DOHH2 (cell line): ENCODE data around the gene IFI35.

ENCODE experiments used
- H3F3A ChIP-seq: fragments of 200-600 bp; sonication (generic), shearing (Covaris generic); 2 replicates; pipeline ENCODE4 v1.6.0; 2016; ENCODE audit warnings: antibody characterized with exemption, mild to moderate bottlenecking; ENCODE audit not compliant: control insufficient read depth, insufficient read depth
- H3K27ac ChIP-seq: fragments of 200-600 bp; sonication (generic); 2 replicates; pipeline ENCODE4 v1.5.1; 2014; ENCODE audit warnings: low read depth, mild to moderate bottlenecking, low read length, moderate library complexity
- H3K27me3 ChIP-seq: fragments of 200-600 bp; sonication (generic); 2 replicates; pipeline ENCODE4 v1.6.1; 2014; ENCODE audit warnings: mild to moderate bottlenecking, low read length, mixed read lengths; ENCODE audit not compliant: control insufficient read depth
- H3K36me3 ChIP-seq: fragments of 200-600 bp; sonication (generic); 2 replicates; pipeline ENCODE4 v1.6.1; 2014; ENCODE audit warnings: mild to moderate bottlenecking, low read length, moderate library complexity, mixed read lengths; ENCODE audit not compliant: control insufficient read depth
- H3K4me1 ChIP-seq: fragments of 200-600 bp; sonication (generic); 2 replicates; pipeline ENCODE4 v1.6.1; 2014; ENCODE audit warnings: mild to moderate bottlenecking, low read length, mixed read lengths; ENCODE audit not compliant: control insufficient read depth
- H3K4me2 ChIP-seq: fragments of 200-600 bp; sonication (generic); 2 replicates; pipeline ENCODE4 v1.6.0; 2014; ENCODE audit warnings: mild to moderate bottlenecking, low read length, moderate library complexity
- H3K4me3 ChIP-seq: fragments of 200-600 bp; sonication (generic); 2 replicates; pipeline ENCODE4 v1.5.1; 2014; ENCODE audit warnings: mild to moderate bottlenecking, low read length, mixed read lengths
- H3K79me2 ChIP-seq: fragments of 200-600 bp; sonication (generic); 2 replicates; pipeline ENCODE4 v1.6.1; 2014; ENCODE audit warnings: mild to moderate bottlenecking, low read length, mixed read lengths; ENCODE audit not compliant: control insufficient read depth
- H3K9me2 ChIP-seq: fragments of 200-600 bp; sonication (generic); replicated peaks from 2 replicates; pipeline ENCODE4 v1.6.1; 2014; ENCODE audit warnings: mild to moderate bottlenecking, low read length, mixed read lengths; ENCODE audit not compliant: control insufficient read depth
- H3K9me3 ChIP-seq: fragments of 200-600 bp; sonication (generic); 2 replicates; pipeline ENCODE4 v1.6.1; 2014; ENCODE audit warnings: antibody characterized with exemption, low read length, mixed read lengths; ENCODE audit not compliant: control insufficient read depth, insufficient read depth
- H4K20me1 ChIP-seq: fragments of 200-600 bp; sonication (generic); 2 replicates; pipeline ENCODE4 v1.6.0; 2014; ENCODE audit warnings: low read depth, mild to moderate bottlenecking, antibody characterized with exemption, low read length, moderate library complexity; ENCODE audit not compliant: control insufficient read depth, insufficient read depth
- CTCF ChIP-seq: fragments of 200-600 bp; sonication (generic); IDR thresholded peaks from one replicate; pipeline ENCODE4 v1.5.1; 2014; ENCODE audit warnings: antibody characterized with exemption, mild to moderate bottlenecking, low read depth, low read length; ENCODE audit not compliant: poor library complexity, severe bottlenecking
- EZH2phosphoT487 ChIP-seq: fragments of 200-600 bp; sonication (generic); IDR thresholded peaks from 2 replicates; pipeline ENCODE4 v1.6.1; 2017; ENCODE audit warnings: borderline replicate concordance, mild to moderate bottlenecking, antibody characterized with exemption, low read length, moderate library complexity, mixed read lengths

IFI35 gene

GRCh38 chr17:43030137-43030767, 23.7 kb downstream of the IFI35 start:
- Histone ChIP-seq H3K4me3 (no peak overlapping the region), H3K4me2 (no peak overlapping the region), H3K4me1 (peaks cover 2% of the 10 kb centered on the region; the same call in 1 of the 2 replicates), H3K27me3 (peaks cover 17% of the 10 kb centered on the region), H3F3A (no peaks in the 10 kb centered on the region), H3K9me3 (no peaks in the 10 kb centered on the region), H3K36me3 (no peaks in the 10 kb centered on the region), H4K20me1 (no peaks in the 10 kb centered on the region), H3K27ac (no peak overlapping the region), H3K9me2 (no peaks in the 10 kb centered on the region), H3K79me2 (no peaks in the 10 kb centered on the region)
- TF ChIP-seq CTCF = no peak
- TF ChIP-seq EZH2phosphoT487 = no peak

GRCh38 chr17:43031666-43032065, 25.1 kb downstream of the IFI35 start:
- H3K4me3 ChIP-seq = no peak overlapping the region
- H3K9me3 ChIP-seq = no peaks in the 10 kb centered on the region
- H3K27me3 ChIP-seq = peaks cover 11% of the 10 kb centered on the region
- no peak overlapping the region for H3K27ac ChIP-seq
- TF ChIP-seq CTCF (no peak), EZH2phosphoT487 (no peak)
- no peaks in the 10 kb centered on the region for H3K36me3 ChIP-seq
- H3F3A ChIP-seq = no peaks in the 10 kb centered on the region
- H3K9me2 ChIP-seq = no peaks in the 10 kb centered on the region
- no peaks in the 10 kb centered on the region for H3K4me1 ChIP-seq
- no peaks in the 10 kb centered on the region for H3K79me2 ChIP-seq
- H3K4me2 ChIP-seq = no peak overlapping the region
- no peaks in the 10 kb centered on the region for H4K20me1 ChIP-seq

DNA sequence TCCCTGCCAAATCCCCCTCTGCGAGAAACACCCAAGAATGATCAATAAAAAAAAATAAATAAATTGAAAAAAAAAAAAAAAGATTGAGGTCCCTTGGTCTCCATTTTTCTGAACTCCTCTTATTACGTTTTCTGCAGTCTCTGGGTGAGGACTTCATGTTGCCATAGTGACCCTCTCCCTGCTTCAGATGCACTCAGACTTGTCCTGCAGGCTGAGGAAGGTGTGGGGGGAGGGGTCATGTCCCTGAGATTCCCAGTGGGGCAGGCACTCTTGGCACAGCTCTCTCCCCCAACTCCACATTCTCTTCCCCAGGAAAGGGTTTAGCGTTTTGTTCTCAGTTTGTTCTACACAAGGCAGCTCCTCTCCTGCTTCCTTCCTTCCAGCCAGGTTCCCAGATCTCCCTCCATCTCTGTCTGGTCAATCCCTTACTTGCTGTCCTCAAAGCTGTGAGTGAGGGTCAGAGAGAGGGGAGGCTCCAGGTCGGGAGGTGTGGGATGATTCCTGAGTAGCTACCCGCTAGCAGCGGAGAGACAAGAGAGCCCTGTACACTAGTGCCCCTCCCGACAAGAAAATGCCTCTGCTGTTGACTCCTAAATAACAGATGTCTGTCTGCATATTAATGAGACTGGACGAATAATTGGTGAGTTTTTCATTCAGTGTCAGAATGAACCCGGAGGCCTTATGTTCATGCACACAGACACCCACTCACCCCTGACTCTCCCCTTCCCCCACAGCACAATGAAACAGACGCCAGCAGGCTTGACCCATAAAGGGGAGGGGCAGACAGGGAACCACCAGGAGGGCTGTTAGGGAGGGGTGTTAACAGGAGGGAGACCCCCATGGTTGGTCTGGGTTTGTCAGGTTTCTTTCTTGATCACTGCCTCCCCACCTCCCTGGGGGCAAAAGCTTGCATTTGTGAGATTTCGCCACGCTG, 27.6 kb downstream of the IFI35 start:
- no peaks in the 10 kb centered on the region for H3K9me2 ChIP-seq
- no peak overlapping the region for H3K27ac ChIP-seq
- no peaks in the 10 kb centered on the region for H4K20me1 ChIP-seq
- H3K9me3 ChIP-seq = no peaks in the 10 kb centered on the region
- no peaks in the 10 kb centered on the region for H3K4me1 ChIP-seq
- no peaks in the 10 kb centered on the region for H3K79me2 ChIP-seq
- H3K27me3 ChIP-seq = peaks cover 4% of the 10 kb centered on the region
- no peak overlapping the region for H3K4me3 ChIP-seq
- H3K4me2 ChIP-seq = no peak overlapping the region
- TF ChIP-seq EZH2phosphoT487 = no peak
- TF ChIP-seq CTCF = no peak
- H3K36me3 ChIP-seq = no peaks in the 10 kb centered on the region
- no peaks in the 10 kb centered on the region for H3F3A ChIP-seq
